ENCODE data around the gene DUOX2. TPM values are rescaled to one million over a fixed set of nuclear protein-coding genes. Genes with fewer than 3 reads are reported as not detected.

The DUOX2 gene
- not detected in 2 replicates for total RNA-seq (2014; rRNA removed; shearing (Covaris generic))

DNA sequence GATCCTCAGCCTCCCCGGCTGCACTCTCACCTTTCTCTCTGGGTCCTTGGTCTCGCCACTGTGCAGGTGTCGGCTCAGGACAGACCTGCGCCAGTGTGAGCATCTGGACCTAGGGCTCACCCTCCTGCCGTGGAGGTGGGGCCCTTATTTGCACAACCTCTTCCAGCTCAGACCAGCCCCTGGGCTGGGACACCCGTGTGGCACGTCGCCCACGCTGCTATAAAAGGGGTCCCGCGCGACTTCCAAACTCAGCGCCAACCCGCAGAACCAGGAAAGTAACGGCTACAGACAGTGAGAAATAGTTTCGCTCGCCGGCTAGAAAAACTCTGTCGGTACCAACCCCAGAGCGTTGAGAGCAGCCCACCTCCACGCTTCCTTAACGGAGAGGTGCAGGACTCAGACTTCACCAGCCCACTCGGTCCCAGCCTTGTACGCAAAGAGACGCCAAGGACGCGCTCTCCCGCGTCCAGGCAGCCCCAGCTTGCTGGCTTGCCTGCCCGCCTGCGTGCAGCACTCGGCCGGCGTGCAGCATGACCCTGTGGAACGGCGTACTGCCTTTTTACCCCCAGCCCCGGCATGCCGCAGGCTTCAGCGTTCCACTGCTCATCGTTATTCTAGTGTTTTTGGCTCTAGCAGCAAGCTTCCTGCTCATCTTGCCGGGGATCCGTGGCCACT, at the start of gene DUOX2, which contains the start of gene DUOXA2:
DUOX2 (minus strand) TSS at position 97 of the 675 bp plus-strand sequence. CDS start 761 bp downstream, outside the sequence.
DUOXA2 (plus strand) TSS at position 251 of the 675 bp plus-strand sequence; CDS start at position 531, 280 bp downstream.
- DNase-seq (ENCODE audit: low read depth), result no peak

DNA sequence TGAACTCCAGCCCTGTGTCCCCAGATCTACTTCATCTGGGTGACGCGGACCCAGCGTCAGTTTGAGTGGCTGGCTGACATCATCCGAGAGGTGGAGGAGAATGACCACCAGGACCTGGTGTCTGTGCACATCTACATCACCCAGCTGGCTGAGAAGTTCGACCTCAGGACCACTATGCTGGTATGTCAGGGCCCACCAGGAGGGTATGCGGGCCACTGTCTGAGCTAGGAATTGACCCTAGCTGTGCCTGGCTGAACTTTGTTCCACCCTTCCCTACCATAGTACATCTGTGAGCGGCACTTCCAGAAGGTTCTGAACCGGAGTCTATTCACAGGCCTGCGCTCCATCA, 49.5 kb upstream of the DUOX2 start:
- DNase-seq (ENCODE audit: low read depth), result no peak

DNA sequence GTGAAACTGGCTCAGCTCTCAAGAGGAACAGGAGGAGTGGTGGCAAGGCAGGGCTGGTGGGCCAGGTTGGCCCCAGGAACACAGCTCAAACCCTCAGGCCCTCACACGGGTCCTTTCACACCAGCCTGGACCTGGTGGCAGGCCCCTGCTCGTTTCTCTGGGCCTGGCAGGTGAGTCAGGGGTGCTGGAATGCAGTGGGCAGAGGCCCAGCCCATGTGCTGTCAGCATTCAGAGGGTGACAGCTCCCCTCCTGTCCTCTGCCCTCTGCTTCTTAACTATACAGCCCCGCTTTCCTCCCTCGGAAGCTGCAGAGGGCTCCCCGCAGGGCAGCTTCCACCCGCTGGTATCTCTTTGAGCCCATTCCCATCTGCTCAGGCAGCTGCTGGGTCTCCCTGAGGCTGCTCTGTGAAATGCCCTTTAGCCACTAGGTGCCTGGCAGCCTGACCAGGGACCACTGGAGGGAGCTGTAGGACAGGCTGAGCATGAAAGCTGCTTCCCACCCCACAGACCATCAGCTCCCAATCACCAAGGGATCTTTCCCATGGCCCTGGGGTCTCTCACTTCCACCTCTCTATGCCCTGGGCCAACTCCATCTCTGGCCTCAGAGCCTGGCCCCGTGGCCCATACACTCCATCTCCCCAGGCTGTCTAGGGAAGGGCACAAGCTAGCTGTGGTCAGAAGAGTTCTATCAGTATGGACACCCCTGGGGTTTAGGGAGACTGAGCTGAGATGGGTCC, 49.0 kb upstream of the DUOX2 start:
- DNase-seq (ENCODE audit: low read depth), result peak; percentile 73

DNA sequence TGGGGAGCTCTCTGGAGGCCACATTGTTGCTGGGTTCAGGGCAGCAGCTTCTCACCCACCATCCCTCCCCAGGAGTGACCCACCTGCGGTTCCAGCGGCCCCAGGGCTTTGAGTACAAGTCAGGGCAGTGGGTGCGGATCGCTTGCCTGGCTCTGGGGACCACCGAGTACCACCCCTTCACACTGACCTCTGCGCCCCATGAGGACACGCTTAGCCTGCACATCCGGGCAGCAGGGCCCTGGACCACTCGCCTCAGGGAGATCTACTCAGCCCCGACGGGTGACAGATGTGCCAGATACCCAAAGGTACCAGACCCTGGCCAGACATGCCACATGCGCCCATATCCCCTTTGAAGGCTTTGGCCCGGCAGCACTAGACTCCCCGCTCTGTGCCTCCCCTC, 47.7 kb upstream of the DUOX2 start:
- DNase-seq (ENCODE audit: low read depth), result no peak

DNA sequence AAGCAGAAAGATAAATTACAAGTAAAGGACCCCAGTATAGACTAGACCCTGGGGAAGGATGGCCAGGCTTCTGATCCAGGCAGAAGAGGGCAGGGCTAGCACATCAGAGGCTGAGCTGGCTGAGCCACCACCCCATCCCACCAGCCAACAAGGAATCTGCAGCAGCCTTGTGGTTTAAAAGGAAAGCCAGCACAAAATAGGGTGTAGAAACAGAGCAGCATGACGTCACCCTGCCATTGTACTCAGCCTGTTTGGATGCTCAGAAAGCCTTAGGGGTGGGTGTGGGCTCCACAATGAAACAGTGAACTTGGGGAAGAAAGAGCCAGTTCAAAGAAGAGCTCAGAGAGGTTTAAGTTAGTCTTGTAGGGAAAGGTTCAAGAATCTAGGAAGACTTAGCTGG, 44.0 kb upstream of the DUOX2 start:
- peak; percentile 79 for DNase-seq (ENCODE audit: low read depth)

DNA sequence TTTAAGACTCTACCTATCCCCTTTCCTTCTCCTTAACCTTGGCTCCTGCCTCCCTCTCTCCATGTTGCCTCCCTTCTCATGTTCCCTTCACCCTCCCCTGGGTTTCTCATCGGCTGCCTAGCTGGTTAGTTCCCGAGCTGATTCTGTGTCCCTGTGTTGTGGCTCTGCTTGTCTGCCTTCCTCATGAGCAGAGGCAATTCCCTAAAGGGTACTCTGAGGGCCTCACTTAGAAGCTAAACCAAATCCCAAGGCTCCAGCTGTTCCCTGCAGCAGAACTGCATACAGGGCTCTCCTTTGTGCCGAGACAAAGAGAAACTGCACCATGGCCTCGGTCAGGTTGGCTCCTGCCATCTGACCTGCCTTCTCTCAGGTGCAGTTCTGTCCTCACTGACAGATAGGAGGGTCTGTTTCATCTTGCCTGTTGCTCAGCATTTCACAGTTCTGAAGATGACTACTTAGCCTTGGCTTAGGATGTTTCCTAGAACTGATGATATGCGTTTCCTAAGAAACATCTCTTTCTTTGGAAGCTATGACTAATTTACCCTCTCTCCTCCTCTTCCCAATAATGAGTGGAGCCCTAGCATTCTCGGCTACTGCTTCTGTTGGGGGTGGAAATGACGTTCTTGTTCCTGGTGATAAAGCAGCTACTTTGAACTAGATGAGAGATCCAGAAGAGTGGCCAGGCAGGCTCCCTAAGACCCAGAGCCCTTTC, 42.9 kb upstream of the DUOX2 start:
- peak; percentile 21 for DNase-seq (ENCODE audit: low read depth)

DNA sequence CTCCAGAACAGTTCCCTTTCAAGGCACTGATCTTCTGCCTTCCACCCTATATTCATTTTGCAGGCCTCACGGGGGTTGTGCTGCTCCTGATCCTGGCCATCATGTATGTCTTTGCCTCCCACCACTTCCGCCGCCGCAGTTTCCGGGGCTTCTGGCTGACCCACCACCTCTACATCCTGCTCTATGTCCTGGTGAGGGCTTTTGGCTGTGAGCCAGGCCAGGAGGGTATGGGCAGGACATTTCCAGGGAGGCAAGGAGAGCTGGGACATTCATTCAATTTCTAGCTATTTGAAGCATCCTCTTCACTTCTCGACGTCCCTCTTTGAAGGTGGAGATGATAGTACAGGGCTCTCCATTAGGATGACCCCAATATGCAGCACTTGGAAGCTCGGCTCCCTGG, 41.8 kb upstream of the DUOX2 start:
- no peak for DNase-seq (ENCODE audit: low read depth)

DNA sequence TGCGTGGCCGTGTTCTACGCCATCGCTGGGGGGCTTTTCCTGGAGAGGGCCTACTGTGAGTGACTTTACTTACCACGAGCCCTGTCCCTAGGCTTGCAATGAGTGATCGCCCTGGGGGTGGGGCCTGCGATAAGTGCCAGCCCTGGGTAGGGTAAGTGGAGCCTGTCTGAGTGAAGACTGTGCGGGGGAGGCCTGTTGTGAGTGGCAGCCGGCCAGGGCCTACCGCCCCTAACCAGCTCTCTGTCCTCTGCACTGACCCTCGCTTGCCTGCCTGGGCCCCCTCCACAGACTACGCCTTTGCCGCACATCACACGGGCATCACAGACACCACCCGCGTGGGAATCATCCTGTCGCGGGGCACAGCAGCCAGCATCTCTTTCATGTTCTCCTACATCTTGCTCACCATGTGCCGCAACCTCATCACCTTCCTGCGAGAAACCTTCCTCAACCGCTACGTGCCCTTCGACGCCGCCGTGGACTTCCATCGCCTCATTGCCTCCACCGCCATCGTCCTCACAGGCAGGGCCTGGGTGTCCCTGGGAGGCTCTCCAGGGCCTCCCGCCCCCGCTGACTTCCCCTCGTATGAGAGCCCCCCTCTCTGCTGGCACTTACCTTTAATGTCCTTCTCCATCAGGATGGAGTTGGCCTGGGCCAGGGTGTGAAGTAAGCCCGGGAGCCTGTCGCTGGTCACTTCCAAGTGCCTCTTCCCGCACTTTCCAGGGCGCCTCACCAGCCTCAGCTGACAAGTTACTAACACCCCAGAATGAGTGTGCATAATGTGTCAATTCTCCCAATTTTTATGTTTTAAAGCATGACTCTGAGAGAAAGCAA, 38.2 kb upstream of the DUOX2 start:
- no peak for DNase-seq (ENCODE audit: low read depth)

DNA sequence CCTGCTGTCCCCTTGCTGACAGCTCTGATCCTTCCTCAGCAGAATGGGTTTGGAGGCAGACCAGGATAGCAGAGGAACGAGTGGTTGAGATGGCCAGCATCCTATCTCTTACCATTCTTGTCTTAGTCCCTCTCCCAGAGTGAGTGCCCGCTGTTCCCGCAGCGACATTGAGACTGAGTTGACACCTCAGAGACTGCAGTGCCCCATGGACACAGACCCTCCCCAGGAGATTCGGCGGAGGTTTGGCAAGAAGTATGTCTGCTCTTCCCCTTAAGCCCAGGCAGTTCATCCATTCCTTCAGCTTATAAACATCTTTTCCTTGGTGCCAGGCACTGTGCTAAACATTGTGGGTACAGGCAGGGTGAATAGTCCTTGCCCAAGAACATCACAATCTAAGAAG, 37.0 kb upstream of the DUOX2 start:
- DNase-seq (ENCODE audit: low read depth), result no peak

DNA sequence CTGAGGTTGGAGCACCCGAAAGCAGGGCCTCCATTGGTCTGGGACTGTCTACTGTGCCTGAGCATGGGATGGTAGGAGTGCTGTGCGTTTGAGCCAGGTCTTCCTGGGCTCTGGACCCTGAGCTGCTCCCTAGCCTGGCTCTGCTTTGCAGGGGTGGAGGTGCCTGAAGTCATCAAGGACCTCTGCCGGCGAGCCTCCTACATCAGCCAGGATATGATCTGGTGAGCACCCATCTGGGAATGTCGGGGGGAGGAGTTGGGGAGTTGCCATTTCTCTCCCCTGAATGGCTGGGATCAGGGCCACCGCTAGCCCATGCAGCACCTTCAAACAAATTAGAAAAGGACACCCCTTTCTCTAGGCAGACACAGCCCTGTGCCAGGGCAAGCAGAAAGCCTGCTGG, 36.5 kb upstream of the DUOX2 start:
- DNase-seq (ENCODE audit: low read depth), result no peak

DNA sequence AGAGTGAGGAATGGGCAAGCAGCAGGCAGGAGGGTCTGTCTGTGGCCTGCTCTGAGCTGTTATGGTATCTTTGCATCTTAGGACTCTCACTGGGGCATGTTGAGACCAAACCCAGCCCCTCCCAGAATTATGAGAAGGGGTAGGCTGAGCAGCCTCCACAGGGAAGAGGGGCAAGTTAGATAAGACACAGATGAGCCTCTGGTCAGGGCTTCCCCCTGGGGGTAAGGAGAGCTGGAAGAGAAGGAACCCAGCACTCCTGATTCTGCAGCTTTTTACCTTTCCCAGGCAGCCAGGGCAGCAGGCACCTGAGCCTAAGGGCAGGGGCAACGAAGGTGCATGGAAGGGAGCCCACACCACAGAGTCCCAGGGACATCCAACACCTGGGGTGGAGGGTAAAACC, 35.1 kb upstream of the DUOX2 start:
- DNase-seq (ENCODE audit: low read depth), result no peak

DNA sequence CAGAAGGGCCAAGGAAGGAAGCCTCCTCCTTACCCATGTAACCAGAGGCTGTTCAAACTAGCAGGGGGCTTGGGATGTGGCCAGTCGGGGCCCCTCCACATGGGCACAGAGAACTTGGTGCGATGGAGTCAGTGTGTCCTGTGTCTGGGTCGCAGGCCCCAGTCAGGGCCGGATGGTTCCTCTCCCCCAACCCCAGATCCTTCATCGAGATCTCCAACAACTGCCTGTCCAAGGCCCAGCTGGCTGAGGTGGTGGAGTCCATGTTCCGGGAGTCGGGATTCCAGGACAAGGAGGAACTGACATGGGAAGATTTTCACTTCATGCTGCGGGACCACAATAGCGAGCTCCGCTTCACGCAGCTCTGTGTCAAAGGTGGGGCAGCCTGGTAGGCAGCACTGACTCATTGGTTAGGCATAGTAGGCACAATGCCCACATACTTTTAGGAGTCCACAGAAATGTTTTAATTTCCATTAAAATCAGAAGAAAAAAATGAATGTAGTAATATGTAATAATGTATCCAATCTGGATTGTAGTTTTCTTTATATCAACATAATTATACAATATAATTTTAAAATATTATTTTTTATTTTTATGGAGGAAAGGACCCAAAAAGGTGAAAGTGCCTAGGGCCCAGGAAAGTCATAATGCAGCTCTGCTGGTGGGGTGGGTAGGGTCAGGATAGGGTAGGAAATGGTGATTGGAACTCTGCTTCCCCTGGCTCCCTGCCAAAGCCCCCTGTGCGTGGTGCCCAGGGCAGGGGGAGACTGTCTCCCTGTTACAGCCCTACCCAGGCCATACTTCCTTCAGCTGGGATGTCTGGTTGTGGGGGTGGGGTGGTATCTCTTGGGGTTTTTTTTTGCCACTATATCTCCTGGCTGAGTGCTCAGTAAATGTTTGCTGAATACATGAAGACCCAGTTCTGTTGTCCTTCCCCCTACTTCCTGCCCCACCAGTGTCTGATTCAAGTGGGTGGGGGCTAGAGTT, 34.4 kb upstream of the DUOX2 start:
- DNase-seq (ENCODE audit: low read depth), result no peak

DNA sequence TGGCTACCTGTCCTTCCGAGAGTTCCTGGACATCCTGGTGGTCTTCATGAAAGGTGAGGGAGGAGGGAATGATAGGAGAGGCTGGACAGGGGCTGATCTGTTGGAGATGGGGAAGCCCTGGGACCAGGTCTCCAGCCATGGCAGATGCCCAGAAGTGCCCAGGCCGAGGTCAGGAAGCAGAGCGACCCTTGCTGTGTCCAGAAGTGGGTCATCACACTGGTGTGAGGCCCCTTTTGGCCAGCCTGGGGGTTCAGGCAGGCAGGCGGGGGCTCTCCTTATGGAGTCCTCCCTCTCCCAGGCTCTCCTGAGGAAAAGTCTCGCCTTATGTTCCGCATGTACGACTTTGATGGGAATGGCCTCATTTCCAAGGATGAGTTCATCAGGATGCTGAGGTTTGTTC, 33.6 kb upstream of the DUOX2 start:
- DNase-seq (ENCODE audit: low read depth), result no peak

DNA sequence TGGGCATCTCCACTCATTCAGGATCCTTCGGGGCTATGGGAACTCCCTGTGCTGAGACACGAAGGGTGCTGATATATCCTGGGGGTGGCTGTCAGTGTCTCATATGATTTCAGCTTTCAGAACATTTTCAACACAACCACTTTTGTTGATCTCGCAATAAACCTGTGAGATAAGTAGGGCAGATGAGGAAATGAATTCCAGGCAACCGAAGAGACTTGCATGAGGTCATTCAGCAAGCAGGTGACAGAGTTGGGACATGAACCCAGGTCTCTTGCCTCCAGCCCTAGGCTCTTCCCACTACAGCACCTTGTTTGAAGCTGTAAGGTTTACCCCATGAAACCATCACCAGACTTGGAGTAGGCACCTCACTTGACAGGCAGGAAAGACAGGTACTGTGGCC, 32.4 kb upstream of the DUOX2 start:
- DNase-seq (ENCODE audit: low read depth), result no peak

DNA sequence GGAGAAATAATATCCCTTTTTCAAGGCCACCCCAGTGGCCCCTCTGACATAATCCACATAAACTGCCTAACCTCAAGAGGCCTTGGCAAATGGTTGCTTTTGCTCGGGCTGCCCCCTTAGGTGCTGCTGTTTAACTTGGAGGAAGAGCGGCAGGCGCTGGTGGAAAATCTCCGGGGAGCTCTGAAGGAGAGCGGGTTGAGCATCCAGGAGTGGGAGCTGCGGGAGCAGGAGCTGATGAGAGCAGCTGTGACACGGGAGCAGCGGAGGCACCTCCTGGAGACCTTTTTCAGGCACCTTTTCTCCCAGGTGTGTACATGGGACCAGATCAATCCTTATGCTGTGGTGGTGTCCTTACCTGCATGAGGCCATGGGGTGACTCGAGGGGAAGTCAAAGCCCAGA, 30.8 kb upstream of the DUOX2 start:
- no peak for DNase-seq (ENCODE audit: low read depth)

DNA sequence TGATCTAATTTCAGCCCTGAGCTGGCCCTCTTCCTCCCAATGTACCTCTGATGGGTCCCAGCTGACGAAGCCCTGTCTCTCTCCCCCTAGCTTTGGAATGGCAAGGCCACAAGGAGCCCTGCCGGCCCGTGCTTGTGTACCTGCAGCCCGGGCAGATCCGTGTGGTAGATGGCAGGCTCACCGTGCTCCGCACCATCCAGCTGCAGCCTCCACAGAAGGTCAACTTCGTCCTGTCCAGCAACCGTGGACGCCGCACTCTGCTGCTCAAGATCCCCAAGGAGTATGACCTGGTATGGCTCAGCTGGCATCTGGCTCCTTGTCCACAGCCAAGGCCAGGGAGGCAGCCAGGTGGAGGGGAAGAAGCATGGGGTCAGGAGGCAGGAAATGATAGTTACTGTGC, 30.0 kb upstream of the DUOX2 start:
- no peak for DNase-seq (ENCODE audit: low read depth)

DNA sequence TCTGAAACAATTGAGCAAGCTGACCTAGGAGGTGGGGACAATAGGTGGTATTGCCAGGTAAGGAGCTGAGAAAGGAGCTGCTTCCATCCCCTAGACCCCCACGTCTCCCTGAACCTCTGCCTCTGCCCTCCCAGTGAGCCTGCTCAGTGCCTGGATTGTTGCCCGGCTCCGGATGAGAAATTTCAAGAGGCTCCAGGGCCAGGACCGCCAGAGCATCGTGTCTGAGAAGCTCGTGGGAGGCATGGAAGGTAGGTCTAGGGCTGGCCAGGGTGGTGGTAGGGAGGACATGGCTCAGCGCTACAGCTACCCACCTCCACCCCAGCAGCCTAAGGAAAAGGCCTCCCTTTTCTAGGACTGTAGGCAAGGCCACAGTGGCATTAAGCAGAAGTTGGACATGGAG, 29.1 kb upstream of the DUOX2 start:
- DNase-seq (ENCODE audit: low read depth), result no peak

DNA sequence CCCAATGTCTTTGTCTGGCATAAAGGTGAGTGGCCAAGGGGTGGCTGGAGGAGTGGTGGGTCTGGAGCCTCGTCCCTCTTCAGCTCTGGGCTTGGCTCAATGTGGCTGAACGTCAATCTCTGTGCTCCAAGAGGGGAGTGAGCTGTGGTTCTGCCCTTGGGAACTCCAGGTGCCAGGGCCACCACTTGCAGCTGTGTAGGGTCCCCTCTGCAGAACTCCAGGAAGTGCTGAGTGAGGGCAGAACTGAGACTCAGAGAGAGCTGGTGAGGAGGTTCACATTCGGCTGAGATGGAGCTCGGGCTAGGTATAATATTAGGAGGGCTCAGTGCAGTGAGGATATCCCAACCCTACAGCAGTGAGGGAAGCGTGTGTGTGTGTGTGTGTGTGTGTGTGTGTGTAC, 27.4 kb upstream of the DUOX2 start:
- DNase-seq (ENCODE audit: low read depth), result no peak

DNA sequence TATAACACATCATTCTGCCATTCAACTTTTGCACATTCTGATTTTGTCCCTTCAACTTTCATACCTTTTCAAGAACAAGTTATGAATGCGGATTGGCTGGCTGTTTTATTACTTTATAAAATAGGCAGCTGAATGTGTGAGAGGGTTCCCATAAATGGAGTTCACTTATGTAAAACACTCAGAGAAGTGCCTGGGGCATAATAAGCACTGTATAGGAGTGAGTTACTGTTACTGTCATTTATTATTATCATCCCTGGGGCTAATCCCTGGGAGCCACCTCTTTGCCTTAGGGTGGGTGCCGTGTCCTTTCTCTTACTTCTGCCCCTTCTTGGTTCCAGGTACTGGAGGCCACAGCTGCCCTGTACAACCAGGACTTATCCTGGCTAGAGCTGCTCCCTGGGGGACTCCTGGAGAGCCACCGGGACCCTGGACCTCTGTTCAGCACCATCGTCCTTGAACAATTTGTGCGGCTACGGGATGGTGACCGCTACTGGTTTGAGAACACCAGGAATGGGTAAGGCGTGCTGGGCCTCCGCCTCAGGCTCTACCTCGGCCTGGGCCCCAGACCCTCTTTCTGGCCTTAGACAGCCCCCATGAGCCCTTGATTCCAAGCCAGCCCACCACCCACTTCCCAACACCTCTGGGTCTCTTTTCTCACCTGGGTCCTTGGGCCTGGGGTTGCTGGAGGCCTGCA, 26.7 kb upstream of the DUOX2 start:
- no peak for DNase-seq (ENCODE audit: low read depth)

DNA sequence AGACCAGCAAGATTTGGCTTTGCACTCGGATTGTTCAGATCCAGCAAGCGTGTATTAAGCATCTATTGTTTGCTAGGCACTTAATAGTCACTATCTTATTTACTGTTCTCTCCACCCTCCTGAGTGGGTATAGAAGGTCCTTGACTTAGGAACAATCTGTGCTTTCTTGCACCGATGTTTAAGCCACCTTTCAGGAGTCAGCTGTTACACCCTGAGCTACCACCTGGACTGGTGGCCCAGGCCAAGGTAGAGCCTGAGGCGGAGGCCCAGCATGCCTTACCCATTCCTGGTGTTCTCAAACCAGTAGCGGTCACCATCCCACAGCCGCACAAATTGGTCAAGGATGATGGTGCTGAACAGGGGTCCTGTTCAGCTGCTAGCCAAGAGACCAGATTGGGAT, 25.8 kb upstream of the DUOX2 start:
- DNase-seq (ENCODE audit: low read depth), result no peak

All from RPMI7951 (cell line).